ENCODE measurements around the gene CLASP1. TPM values are rescaled to one million over a fixed set of nuclear protein-coding genes. Genes with fewer than 3 reads are reported as not detected.

CLASP1 gene
- total and polyA plus RNA-seq, 4 donors, result 7.5 to 50.0 (median 21.9) TPM

GRCh38 chr2:121570036-121570666, 79.1 kb downstream of the CLASP1 start:
- no peak overlapping the region for H3K27ac ChIP-seq (ENCODE audit: low read depth in 1 of 2, low read length in 2 of 2)
- peaks cover 0 to 21% (median 5%) of the 10 kb centered on the region in 4 donors for H3K4me1 ChIP-seq (ENCODE audit: control insufficient read depth in 4 of 4, insufficient read depth in 4 of 4, low read length in 3 of 4)
- TF ChIP-seq RXRA (IDR thresholded peaks at IDR 0.05) (no peak), EGR1 (IDR thresholded peaks at IDR 0.05; ENCODE audit: low read depth in 2 of 2) (no peak), ZBTB33 (IDR thresholded peaks at IDR 0.05) (no peak), HNF4G (IDR thresholded peaks at IDR 0.05) (no peak), ATF3 (IDR thresholded peaks at IDR 0.05) (no peak), REST (IDR thresholded peaks at IDR 0.05) (no peak), FOXA1 (IDR thresholded peaks at IDR 0.05) (no peak)
- no peak overlapping the region for H3K4me3 ChIP-seq (ENCODE audit: low read depth in 1 of 3, low read length in 3 of 3)
- no peaks in the 10 kb centered on the region for H3K36me3 ChIP-seq (ENCODE audit: control insufficient read depth in 4 of 4, insufficient read depth in 3 of 4, low read depth in 1 of 4, low read length in 3 of 4)
- no peaks in the 10 kb centered on the region for H3K27me3 ChIP-seq (ENCODE audit: control insufficient read depth in 4 of 4, insufficient read depth in 4 of 4, low read length in 3 of 4)
- no peaks in the 10 kb centered on the region for H3K9me3 ChIP-seq (ENCODE audit: control insufficient read depth in 4 of 4, low read length in 3 of 4)
- DNase-seq (ENCODE audit: low spot score), result no peak
- no peak overlapping the region for H3K9ac ChIP-seq (ENCODE audit: low read depth in 1 of 2, low read length in 2 of 2)
- 88% methylated on average over 2 of the region's 2 CpGs for WGBS

GRCh38 chr2:121567957-121568409, 81.3 kb downstream of the CLASP1 start:
- peak overlapping the region in 1 of 2 donors; percentile 15 for H3K27ac ChIP-seq (ENCODE audit: low read depth in 1 of 2, low read length in 2 of 2)
- no peaks in the 10 kb centered on the region for H3K27me3 ChIP-seq (ENCODE audit: control insufficient read depth in 4 of 4, insufficient read depth in 4 of 4, low read length in 3 of 4)
- no peak for DNase-seq (ENCODE audit: low spot score)
- no peak overlapping the region for H3K9ac ChIP-seq (ENCODE audit: low read depth in 1 of 2, low read length in 2 of 2)
- H3K4me1 ChIP-seq (ENCODE audit: control insufficient read depth in 4 of 4, insufficient read depth in 4 of 4, low read length in 3 of 4), result peaks cover 4 to 25% (median 7%) of the 10 kb centered on the region in 4 donors
- 47% methylated on average over 4 of the region's 4 CpGs for WGBS
- H3K36me3 ChIP-seq (ENCODE audit: control insufficient read depth in 4 of 4, insufficient read depth in 3 of 4, low read depth in 1 of 4, low read length in 3 of 4), result no peaks in the 10 kb centered on the region
- H3K9me3 ChIP-seq (ENCODE audit: control insufficient read depth in 4 of 4, low read length in 3 of 4), result no peaks in the 10 kb centered on the region
- H3K4me3 ChIP-seq (ENCODE audit: low read depth in 1 of 3, low read length in 3 of 3), result no peak overlapping the region
- TF ChIP-seq RAD21 (IDR thresholded peaks at IDR 0.05), result peak in 1 of 2 donors; percentile 15
- peak; percentile 37 for TF ChIP-seq SP1 (IDR thresholded peaks at IDR 0.05)
- peak; percentile 51 to 61 for TF ChIP-seq RXRA (IDR thresholded peaks at IDR 0.05)
- no peak for TF ChIP-seq CTCF (IDR thresholded peaks at IDR 0.05; ENCODE audit: low read depth, low read length, missing input control)
- no peak for TF ChIP-seq JUND (IDR thresholded peaks at IDR 0.05)
- peak; percentile 46 to 70 for TF ChIP-seq HNF4A (conservative IDR thresholded peaks at IDR 0.05)
- no peak for TF ChIP-seq ATF3 (IDR thresholded peaks at IDR 0.05)
- no peak for TF ChIP-seq REST (IDR thresholded peaks at IDR 0.05)
- peak; percentile 67 for TF ChIP-seq FOXA2 (IDR thresholded peaks at IDR 0.05)
- TF ChIP-seq YY1 (IDR thresholded peaks at IDR 0.05), result no peak
- TF ChIP-seq FOXA1 (IDR thresholded peaks at IDR 0.05), result no peak
- TF ChIP-seq ZBTB33 (IDR thresholded peaks at IDR 0.05), result no peak
- no peak for TF ChIP-seq GABPA (IDR thresholded peaks at IDR 0.05 in 1 of 2, conservative IDR thresholded peaks at IDR 0.05 in 1 of 2)
- TF ChIP-seq EGR1 (IDR thresholded peaks at IDR 0.05; ENCODE audit: low read depth in 2 of 2), result no peak
- TF ChIP-seq NR2F2 (IDR thresholded peaks at IDR 0.05), result no peak
- no peak for TF ChIP-seq TAF1 (conservative IDR thresholded peaks at IDR 0.05)
